Measurements from ENCODE around the gene CHD9.

Gene CHD9

DNA sequence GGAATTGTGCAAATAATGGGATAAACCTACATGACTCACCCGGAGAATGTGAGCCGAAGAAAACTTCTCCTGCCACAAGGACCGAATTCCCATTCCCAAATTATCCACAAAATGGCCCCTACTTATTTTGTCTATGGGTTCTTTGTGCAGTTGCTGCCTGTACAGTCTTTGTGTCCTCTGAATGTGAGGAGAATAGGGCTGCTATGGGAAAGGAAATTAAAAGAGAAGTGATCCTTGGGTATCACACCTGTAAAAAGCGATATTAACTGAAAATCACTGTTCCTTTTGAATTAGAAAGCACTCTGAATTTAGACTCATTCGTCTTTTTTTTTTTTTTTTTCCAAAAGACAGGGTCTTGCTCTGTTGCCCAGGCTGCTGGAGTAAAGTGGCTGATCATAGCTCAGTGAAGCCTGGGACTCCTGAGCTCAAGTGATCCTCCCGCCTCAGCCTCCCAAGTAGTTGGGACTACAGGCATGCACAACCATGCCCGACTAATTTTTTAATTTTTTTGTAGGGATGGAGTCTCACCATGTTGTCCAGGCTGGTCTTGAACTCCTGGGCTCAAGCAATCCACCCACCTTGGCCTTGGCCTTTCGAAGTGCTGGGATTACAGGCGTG is 45.4 kb downstream of the CHD9 start:
- TF ChIP-seq FOXP2 (optimal IDR thresholded peaks at IDR 0.05; ENCODE audit: borderline replicate concordance, extremely low read depth, extremely low read length, insufficient read depth), result no peak
- TF ChIP-seq TAF1 (IDR thresholded peaks at IDR 0.05; ENCODE audit: borderline replicate concordance, insufficient read depth, low read length), result no peak
- no peak for TF ChIP-seq REST (IDR thresholded peaks at IDR 0.05; ENCODE audit: insufficient read depth in 1 of 2, low read depth in 2 of 2, low read length in 2 of 2)
- no peak for TF ChIP-seq SIN3A (IDR thresholded peaks at IDR 0.05; ENCODE audit: borderline replicate concordance, insufficient read depth, low read length)
- TF ChIP-seq POLR2AphosphoS5 (IDR thresholded peaks at IDR 0.05; ENCODE audit: low read depth, low read length), result no peak

DNA sequence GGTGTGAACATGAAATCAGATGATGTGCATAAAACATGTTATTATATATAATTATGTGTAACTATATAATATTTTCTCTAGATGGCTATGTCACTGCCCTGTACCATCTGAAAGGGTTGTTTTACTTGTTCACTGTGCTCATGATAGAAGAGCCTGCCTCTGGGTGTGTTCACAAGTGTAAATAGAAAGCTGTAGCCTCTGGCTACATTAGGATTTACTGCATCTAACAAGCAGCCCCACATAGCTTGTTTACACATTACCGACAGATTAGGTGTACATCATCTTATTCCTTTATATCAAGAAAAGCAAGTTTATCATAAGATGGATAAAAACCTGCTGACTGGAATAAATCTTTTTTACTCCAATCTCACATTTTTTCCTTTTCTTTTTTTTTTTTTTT is 46.1 kb downstream of the CHD9 start:
- TF ChIP-seq TAF1 (IDR thresholded peaks at IDR 0.05; ENCODE audit: borderline replicate concordance, insufficient read depth, low read length) (no peak), SIN3A (IDR thresholded peaks at IDR 0.05; ENCODE audit: borderline replicate concordance, insufficient read depth, low read length) (no peak), REST (IDR thresholded peaks at IDR 0.05; ENCODE audit: insufficient read depth in 1 of 2, low read depth in 2 of 2, low read length in 2 of 2) (no peak), POLR2AphosphoS5 (IDR thresholded peaks at IDR 0.05; ENCODE audit: low read depth, low read length) (no peak), FOXP2 (optimal IDR thresholded peaks at IDR 0.05; ENCODE audit: borderline replicate concordance, extremely low read depth, extremely low read length, insufficient read depth) (no peak)

GRCh38 chr16:53103811-53104210 is 49.0 kb downstream of the CHD9 start:
- TF ChIP-seq SIN3A (IDR thresholded peaks at IDR 0.05; ENCODE audit: borderline replicate concordance, insufficient read depth, low read length) (no peak), FOXP2 (optimal IDR thresholded peaks at IDR 0.05; ENCODE audit: borderline replicate concordance, extremely low read depth, extremely low read length, insufficient read depth) (no peak), REST (IDR thresholded peaks at IDR 0.05; ENCODE audit: insufficient read depth in 1 of 2, low read depth in 2 of 2, low read length in 2 of 2) (no peak), POLR2AphosphoS5 (IDR thresholded peaks at IDR 0.05; ENCODE audit: low read depth, low read length) (no peak), TAF1 (IDR thresholded peaks at IDR 0.05; ENCODE audit: borderline replicate concordance, insufficient read depth, low read length) (no peak)

- TF ChIP-seq POLR2AphosphoS5 (IDR thresholded peaks at IDR 0.05; ENCODE audit: low read depth, low read length) (no peak), REST (IDR thresholded peaks at IDR 0.05; ENCODE audit: insufficient read depth in 1 of 2, low read depth in 2 of 2, low read length in 2 of 2) (no peak), SIN3A (IDR thresholded peaks at IDR 0.05; ENCODE audit: borderline replicate concordance, insufficient read depth, low read length) (no peak), FOXP2 (optimal IDR thresholded peaks at IDR 0.05; ENCODE audit: borderline replicate concordance, extremely low read depth, extremely low read length, insufficient read depth) (no peak), TAF1 (IDR thresholded peaks at IDR 0.05; ENCODE audit: borderline replicate concordance, insufficient read depth, low read length) (no peak)
Measured at GRCh38 chr16:53105565-53105964, 50.8 kb downstream of the CHD9 start.

All from PFSK-1 (cell line).